Activated CD4-positive, alpha-beta T cell treated with anti-CD3 and anti-CD28 coated beads, Interleukin-2, Interleukin-4, amounts not matched to agents 100 ng/mL and 50 ng/mL, durations not matched to agents 16 hours and 8 hours (primary cell): ENCODE measurements around the gene ADD2.
A peak's percentile ranks its signal among the peaks of the same experiment; 100 is the strongest.

Experiments used
- DNase-seq: peaks from one replicate; pipeline ENCODE4 v3.0.0-alpha.2; 2020; ENCODE audit warnings: low spot score

ADD2 gene

DNA sequence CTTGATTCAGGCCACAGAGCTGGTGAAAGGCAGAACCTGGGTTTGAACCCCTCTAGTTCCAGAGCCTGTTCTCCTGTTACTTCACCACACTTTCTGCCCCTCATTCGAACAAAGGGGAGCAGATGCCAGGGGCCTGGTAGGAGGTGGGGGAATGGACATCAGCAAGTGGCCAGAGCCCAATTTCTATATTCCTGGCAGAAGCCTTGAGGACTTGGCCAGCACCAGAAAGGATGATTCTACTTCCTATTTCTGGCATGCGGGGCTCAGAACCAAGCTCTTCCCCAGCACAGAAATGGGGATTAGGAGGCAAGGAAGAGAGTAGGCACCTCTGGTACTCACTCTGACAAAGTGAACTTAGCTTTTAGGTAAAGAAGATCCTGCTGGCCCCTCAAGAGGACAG is 49.3 kb downstream of the ADD2 start:
- DNase-seq, result no peak

GRCh38 chr2:70718241-70718640 is 49.8 kb downstream of the ADD2 start:
- DNase-seq, result no peak

DNA sequence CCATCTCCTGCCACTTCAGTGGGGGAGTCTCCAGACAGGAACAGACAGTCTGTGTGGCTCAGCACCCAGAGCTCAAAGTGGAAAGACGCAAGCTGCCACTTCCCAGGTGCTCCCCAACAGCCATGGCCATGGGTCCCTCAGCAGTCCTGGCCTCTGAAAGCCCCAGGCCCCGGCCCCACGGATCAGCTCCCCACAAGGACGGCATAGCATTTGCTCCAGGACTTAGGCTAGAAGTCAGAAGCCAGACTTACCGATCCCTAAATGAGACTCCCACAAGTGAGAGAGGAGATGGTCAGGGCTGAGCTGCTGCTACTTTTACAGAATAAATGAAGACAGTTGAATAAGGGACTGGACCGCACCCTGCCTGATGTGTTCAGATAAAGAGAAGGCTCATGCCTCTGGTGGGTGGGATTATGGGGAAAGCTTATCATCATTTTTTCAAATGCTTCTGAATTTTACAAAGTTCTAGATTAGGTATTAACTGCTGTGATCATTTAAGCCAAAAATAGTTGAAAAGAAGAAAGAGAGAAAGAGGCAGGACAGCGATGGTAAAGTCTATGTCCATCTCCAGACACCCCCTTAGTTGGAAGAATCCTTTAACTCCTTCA is 50.5 kb downstream of the ADD2 start:
- no peak for DNase-seq

DNA sequence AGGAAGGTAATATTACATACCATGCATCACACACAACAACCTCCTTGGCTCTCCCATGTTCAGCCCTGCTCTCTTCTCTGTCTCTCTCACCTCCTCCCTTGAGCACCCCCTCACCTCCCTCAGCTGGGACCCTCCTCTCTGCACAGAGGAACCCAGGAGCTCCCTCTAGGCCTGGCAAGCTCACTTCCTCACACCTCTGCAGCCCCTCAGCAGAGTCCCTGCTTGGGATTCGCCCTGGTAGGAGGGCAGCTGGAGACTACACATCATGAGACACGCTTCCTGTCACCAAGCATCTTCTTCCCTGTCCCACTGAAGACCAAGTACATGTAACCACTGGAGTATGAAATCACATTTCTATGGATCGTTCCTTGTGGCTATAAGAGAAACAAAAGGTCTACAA is 51.0 kb downstream of the ADD2 start:
- no peak for DNase-seq

DNA sequence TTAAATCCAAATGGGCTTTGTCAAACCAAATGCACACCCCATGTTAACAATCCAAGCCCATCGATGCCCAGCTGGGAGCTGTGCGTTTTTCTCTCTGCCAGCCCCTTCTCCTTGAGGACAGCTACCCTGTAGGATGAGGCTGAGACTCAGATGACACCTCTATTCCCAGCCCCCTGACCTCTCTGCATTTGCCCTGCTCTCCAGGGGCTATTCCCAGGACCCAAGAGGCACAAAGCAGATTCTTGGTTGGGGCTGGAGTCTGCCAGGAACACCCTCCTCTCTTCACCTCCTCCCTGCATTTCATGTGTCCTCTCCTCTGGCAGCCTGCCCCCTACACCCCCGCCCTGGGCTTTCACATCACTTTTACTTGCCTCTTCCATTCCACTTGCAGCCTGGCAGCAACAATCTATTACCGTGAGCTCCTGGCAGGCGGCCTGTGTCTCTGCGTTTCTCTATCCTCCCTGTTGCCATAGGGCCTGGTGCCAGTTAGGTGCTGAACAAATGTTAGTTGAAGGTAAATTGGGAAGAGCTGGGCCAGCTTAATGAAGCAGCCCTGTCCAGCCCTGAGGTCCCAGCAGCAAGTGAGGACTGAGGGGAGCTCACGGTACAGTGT is 51.8 kb downstream of the ADD2 start:
- DNase-seq, result no peak

- no peak for DNase-seq
These were observed 52.7 kb downstream of the ADD2 start for GRCh38 chr2:70715071-70715985.

DNA sequence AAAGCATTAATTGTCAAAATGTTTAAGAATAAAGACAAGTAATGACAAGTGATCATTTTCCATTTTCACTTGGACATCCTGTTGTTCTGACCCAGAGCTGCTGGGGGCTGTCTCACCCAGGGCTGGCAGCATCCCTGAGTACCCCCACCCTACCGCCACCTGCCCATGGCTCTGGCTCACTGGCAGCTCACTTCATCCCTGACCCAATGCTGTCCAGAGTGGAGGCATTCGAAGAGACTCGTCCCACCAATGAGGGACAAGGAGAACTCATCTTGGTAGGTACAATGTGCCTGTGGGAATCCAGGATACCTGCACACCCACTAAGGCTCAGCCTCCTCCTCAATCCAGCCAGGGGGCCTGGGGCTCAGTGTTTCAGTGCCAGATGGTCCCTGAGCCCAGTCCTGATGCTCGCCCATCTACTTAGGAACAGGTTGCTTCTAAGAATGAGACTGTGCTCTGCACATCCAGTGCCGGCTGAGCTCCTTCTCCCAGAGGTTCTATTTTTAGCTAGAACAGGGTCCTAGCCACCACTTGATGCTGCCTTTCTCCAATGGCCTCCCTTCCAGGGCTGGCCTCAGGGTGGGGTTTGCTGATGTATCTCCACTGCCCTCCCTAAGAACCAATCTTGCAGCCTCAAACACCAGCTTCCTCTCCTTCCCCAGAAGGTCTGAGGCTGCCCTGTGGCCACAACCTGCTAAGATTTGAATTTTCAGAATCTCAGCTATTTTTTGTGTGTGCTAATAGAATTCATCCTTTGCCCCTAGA is 53.7 kb downstream of the ADD2 start:
- DNase-seq, result no peak

GRCh38 chr2:70712916-70713315 is 55.1 kb downstream of the ADD2 start:
- DNase-seq, result no peak

- no peak for DNase-seq
These were observed 56.8 kb downstream of the ADD2 start for GRCh38 chr2:70711191-70711590.

GRCh38 chr2:70710038-70710690 is 57.8 kb downstream of the ADD2 start:
- no peak for DNase-seq

GRCh38 chr2:70709275-70710037 is 58.5 kb downstream of the ADD2 start:
- no peak for DNase-seq

DNA sequence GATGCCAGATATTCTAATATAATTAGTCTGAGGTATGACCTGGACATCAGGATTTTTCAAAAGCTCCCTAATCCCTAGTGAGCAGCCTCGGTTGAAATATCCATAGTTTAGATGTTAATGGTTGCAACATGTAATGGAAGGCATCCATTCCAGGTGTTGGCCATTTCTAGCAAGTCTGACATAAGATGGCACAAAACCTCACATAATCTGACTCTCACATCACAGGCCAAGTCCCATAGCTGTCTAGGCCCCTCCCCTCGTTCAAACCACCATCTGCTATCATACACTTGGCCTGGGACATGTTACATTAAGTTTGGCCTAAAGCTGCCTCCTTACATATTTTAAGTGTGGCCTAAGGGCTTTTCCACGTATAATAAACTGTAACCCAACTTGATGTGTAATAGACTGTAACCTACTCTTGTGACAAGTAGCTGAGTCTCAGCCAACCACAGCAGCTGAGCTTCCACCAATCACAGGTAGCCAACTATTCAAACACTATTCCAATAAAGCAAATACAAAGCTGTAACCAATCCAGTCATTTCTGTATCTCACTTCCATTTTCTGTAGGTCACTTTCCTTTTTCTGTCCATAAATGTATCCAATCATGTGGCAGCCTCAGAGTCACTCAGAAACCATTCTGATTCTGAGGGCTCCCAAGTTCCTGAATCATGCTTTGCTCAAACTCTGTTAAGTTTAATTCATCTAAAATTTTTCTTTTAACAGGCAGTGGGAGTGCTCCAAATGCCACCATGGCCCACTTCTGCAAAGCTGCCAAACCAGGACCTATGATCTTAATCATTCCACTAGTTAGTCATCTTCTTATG is 59.4 kb downstream of the ADD2 start:
- peak; percentile 18 for DNase-seq

DNA sequence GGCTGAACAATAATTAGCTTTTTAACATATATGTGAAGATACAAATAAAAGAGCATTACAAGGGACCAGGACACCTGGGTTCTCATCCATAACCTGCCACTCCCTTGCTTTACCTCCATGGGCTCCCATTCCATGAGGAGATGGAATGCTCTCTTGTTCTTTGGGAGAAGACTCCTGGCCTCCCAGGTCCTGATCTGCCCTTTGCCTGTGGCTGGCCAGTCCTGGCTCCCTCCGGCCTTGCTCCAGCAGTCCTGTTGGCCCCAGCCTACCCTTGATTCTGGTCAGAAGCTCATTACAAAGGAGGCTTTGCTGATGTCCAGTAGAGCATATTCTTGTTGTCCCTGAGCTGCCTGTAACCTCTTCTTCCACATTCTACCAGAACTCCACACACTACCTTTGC is 60.3 kb downstream of the ADD2 start:
- no peak for DNase-seq

DNA sequence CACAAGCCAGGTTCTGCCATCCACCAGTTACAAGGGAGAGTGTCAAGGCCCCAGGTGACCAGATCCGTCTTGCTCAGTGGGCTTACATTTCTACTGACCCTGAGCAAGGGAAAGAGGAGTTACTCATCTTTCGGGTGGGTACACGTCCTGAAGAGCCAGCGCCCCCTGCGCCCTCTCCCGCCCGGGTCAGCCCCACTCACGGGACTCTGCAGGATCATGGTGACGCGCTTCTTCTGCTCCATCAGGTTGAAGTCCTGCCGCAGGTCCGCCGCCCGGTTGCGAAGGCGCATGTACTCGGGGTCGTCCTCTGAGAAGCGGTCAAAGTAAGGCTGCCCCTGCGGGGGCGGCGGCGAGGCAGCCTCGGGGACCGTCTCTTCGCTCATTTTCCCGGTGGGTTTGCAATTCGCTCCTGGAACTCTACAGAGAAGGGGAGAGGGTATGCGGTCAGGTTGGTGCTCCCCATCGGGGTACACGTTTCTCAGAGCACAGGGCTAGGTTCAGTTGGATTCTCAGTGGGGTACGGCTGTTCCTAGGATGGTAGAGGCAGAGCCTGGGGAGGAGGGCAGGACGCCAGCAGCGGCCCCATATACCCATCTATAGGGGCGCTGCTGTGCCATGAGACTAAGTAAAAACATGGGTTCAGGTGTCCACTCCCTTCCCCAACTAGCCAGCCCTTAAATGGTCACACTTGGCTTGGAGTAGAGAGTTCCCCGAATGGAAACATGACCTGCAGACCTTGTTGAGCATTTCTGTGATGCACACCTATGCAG is 61.8 kb downstream of the ADD2 start:
- no peak for DNase-seq

GRCh38 chr2:70705160-70705850 is 62.7 kb downstream of the ADD2 start:
- DNase-seq, result no peak

GRCh38 chr2:70703900-70704549 is 64.0 kb downstream of the ADD2 start:
- no peak for DNase-seq

DNA sequence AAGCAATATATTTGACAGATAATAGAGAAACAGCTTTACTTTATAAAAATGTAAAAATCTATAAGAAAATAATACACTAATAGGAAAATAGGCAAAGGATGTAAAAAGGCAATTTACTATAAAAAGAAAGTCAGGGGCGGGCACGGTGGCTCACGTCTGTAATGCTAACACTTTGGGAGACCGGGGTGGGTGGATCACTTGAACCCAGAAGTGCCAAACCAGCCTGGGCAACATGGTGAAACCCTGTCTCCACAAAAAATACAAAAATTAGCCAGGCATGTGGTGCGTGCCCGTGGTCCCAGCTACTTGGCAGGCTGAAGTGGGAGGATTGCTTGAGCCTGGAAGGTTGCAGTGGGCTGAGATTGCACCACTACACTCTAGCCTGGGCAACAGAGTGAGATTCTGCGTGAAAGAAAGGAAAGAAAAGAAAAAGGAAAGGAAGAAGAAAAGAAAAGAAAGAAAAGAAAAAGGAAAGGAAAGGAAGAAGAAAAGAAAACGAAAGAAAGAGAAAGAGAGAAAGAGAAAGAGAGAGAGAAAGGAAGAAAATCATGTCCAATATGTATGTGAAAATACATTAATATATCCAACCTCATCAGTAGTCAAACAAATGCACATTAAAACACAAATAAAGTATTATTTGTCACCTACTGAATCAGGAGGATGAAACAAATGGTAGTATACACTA is 65.1 kb downstream of the ADD2 start:
- DNase-seq, result no peak

GRCh38 chr2:70698847-70699246 is 69.2 kb downstream of the ADD2 start:
- no peak for DNase-seq
